Hepatic stellate cell (primary cell): Measurements from ENCODE around the gene GJB3.
"Not testable (repeated sequence)": the region's sequence is repeated elsewhere in the genome, so short reads cannot be mapped to it uniquely, and the experiment has no call there.

Experiments used
- DNase-seq: peaks from one replicate; pipeline ENCODE4 v3.0.0; 2011; ENCODE audit warnings: low spot score

GJB3 gene

DNA sequence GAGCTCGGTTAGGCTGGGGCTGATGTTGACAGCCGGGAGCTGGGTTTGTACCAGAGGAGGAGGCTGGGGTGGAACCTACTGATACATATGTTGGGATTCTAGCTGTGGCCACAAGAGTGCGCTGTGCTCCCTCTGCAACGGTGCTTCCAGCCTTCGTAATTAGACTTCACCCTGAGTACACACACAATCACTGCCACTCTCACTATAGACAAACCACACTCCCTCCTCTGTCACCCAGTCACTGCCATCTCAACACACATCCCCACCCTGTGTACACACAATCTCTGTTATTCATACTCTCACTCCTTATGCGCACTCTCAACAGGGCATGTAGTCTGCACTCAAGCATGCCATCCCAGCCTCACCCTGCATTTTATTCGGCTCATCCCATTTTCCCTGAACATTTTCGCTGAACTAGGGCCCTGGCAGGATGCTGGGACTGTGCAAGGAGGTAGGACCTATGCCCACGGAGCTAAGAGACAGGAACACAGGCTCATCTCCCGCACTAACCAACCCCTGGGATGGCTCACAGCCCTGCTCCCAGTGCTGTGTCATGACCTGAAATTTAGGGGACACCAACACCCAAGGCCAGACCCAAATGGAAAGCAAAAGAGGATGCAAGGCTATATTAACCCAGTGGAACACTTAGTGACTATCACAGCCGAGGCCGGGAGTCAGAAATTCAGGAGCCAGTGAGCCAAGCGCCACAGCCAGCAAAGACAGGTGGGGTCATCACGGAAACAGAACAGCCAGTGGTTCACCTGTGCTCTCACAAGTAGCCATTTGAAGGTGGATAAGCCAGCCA is 5.7 kb downstream of the GJB3 start:
- peak; percentile 84 for DNase-seq

DNA sequence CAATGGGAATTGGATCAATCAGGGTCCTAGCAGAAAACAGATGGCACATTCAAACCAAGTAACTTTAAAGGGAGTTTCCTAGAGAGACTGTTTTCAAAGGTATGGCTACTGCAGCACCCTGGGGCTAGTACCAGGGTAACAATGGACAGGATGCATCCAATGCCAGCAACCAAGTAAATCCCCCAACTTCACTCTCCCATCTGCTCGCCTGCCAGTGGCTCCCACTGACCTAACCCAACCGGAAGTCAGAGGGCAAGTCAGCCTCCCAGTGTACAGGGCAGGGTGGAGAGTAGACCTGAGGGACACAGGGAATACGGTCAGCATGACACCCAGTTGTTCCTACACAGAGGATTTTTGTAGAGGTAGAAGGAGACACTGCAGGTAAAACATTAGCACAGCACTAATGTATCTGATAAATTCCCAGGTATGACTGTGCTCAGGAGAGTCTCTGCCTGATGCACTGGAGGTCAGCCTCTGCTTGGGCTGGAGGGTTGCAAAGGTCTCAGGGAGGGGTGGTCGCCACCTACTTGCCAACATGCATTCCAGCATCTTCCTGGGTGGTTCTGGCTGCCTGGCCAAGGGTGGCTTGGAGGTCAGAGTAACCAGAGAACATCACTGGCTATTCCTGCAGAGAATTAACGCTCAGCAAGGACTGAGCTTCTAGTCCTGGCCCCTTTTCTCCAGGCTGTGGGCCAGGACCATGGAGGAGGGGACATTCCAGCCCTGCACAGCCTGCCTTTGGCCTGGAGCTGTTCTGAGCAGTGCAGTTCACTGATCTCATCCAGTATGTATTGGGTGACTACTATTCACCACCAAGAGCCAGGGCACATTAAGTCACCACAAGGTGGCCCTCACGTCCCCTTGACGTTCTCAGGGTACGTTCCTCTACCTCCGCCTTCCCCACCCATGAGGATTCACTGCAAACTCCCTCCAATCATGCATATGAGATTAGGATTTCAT is 6.7 kb downstream of the GJB3 start:
- DNase-seq = peak; percentile 54

DNA sequence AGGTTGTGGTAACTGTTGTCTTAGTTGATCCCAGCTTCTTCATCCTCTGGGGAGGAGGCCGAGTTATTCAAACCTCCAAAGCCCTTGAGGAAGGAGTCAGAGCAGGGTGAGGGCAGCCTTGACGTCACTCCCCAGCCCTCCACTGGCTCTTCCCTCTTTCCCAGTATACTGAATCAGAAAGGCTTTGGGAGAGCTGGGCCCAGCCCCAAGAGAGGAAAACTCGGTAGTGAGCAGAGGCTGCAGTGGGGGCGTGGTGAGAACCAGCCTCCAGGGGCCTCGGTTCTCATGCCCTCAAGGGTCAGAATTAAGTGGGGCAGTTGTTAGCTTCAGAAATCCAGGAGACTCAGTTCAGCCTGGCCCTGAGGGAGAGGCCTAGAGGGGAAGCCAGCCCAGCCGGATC is 10.0 kb downstream of the GJB3 start:
- DNase-seq = no peak

- DNase-seq = no peak
Measured at GRCh38 chr1:34792424-34792823, 11.4 kb downstream of the GJB3 start.

DNA sequence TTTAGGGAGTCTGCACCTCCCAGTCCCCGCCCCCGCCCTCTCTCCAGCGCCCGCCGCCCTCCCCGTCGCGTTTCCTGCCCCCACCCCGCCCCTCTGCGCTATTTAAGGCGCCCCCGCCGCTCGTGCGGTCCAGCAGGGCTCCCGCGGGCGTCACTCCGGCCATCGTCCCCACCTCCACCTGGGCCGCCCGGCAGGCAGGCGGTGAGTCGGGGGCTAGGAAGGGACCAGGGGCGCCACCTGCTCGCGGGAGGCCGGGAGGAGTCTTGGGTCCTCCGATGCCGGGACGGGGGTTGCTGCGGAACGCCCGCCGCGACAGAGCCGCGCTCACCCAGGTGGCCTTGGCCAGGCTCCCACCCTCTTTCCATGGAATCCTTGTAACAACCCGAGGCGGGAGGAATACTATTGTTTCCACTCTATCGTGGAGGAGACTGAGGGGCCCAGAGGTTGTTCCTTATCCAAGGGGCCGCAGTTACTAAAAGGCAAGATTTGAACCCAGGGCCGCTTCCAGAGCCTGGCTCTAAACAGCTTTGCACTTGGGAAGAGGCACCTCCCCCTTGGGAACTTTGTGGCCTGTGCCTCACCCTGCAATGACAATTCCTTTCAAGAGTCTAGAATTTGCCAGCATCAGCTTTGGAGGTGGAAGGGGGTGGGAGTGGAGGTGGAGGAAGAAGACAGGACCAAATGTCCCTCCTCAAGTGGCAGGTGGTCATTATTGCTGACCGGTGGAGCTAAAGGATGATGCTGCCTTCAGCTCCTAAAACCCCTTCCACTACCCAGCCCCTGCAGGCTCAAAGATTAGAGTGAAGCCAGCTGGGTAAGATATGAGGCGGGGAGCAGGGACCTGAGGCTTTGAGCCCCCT is 12.1 kb downstream of the GJB3 start, which contains the start of gene GJA4:
Gene GJA4 (plus strand): TSS at position 132 of the 860 bp plus-strand sequence. CDS start 1,215 bp downstream, outside the sequence.
- DNase-seq = no peak

- no peak for DNase-seq
Measured at GRCh38 chr1:34794001-34794789, 13.2 kb downstream of the GJB3 start.

DNA sequence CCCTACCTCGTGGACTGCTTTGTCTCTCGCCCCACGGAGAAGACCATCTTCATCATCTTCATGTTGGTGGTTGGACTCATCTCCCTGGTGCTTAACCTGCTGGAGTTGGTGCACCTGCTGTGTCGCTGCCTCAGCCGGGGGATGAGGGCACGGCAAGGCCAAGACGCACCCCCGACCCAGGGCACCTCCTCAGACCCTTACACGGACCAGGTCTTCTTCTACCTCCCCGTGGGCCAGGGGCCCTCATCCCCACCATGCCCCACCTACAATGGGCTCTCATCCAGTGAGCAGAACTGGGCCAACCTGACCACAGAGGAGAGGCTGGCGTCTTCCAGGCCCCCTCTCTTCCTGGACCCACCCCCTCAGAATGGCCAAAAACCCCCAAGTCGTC is 13.8 kb downstream of the GJB3 start:
- DNase-seq = no peak

GRCh38 chr1:34795916-34796315 is 14.9 kb downstream of the GJB3 start:
- DNase-seq = no peak

- DNase-seq = no peak
Measured at GRCh38 chr1:34796990-34797389, 16.0 kb downstream of the GJB3 start.

- no peak for DNase-seq
Measured at GRCh38 chr1:34800214-34800613, 19.2 kb downstream of the GJB3 start.

DNA sequence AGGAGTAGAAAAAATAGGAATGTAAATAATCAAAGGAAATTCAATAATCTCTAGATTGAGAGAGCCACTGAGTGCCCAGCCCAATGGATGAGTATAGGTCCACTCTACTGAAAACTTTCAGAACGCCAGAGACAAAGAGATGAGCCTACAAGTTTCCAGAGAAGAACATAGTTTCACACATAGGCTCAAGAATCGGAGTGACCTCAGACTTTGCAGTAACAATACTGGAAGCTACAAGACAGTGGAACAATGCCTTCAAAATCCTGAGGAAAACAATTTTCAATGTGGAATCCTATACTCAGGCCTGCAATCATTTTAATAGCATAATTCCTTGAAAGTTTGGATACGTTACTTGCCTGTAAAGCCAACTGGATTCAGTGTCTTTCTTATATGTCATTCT is 22.8 kb downstream of the GJB3 start:
- no peak for DNase-seq

DNA sequence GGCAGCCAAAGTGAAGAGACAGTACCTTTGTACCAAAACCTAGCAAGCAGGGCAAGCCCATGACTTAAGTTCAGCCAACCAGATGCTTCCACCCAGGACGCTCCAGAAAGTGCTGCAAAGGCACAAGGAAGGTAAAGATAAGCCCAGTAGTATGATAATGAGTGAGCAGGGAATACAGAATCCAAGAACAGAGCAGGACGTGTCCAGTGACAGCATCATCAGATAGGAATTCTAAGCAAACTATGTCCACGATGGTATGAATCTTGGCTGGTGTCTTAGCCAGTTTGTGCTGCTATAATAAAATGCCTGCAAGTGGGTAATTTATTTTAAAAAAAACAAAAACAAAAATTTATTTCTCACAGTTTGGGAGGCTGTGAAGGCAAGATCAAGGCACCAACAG is 25.4 kb downstream of the GJB3 start:
- peak; percentile 56 for DNase-seq

DNA sequence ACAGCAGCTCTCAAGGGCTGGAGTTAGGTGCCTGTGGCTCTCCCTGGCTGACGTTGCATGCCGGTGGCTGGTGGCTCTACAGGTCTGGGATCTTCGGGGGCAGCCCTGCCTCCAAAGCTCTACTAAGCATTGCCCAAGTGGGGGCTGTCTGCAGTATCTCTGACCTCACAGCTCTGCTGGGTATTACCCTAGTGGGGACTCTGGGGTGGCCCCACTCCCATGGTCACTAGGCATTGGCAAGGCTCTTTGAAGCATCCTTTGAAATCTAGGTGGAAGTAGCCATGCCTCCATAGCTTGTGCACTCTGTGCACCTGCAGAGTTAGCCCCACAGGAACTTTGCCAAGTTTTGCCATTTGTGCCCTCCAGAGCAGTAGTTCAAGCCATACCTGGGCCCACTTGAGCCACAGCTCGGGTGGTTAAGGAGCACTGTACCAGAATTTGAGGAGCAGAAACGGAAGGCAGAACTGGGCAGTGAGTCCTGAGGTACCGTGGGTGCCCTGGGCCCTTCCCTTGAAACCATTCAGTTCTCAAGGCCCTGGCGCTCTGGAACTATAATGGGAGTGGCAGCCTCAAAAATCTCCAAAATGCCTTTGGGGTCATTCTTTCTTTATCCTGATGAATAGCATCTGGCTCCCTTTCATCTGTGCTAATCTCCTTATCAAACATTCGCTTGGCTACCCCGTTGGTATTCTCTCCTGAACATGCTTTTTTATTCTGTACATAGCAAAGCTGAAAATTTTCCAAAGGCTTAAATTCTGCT is 27.2 kb downstream of the GJB3 start:
- no peak for DNase-seq

DNA sequence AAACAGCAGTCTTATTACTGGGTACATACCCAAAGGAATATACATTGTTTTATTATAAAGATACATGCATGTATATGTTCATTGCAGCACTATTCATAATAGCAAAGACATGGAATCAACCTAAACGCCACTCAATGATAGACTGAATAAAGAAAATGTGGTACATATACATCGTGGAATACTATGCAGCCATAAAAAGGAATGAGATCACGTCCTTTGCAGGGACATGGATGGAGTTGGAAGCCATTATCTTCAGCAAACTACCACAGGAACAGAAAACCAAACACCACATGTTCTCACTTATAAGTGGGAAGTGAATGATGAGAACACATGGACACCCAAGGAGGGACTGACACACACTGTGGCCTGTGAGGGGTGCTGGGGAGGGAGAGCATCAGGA is 29.8 kb downstream of the GJB3 start:
- DNase-seq = not testable (repeated sequence)

DNA sequence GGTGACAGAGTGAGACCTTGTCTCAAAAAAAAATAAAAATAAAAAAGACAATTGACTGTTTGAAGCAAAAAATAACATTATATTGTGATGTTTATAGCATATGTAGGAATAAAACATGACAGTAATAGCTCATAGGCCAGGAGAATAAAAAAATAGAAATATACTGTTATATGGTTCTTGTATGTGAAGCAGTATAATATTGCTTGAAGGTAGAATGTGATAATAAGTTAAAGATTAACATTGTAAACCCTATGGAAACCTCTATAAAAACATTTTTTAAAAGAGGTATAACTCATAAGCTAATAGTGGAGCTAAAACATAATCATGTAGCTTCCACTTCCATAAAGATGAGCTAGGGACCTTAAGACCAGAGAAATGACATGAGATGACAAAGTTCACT is 35.3 kb downstream of the GJB3 start:
- DNase-seq = no peak

GRCh38 chr1:34816778-34817177 is 35.8 kb downstream of the GJB3 start:
- no peak for DNase-seq

DNA sequence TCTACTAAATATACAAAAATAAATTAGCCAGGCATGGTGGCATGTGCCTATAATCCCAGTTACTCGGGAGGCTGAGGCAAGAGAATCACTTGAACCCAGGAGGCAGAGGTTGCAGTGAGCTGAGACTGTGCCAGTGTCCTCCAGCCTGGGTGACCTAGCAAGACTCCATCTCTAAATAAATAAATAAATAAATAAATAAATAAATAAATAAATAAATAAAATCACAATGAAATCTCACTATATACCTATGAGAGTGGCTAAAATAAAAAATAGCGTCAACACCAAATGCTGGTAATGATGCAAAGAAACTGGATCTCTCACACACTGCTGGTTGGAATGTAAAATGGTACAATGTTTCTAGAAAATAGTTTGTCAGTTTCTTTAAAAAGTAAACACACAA is 37.8 kb downstream of the GJB3 start:
- not testable (repeated sequence) for DNase-seq

DNA sequence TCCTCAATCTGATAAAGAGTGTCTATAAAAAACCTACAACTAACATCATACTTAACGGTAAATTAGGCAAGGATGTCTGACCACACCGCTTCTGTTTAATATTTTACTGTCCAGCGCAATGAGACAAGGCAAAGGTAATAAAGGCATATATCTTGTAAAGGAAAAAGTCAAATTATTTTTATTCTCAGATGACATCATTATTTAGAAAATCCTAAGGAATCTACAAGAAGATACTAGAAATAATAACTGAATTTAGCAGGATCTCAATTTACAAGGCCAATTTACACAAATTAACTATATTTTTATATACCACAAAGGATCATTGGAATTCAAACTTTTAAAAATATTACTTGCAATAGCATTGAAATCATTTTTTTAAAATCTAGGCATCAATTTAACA is 41.2 kb downstream of the GJB3 start:
- DNase-seq = no peak

- DNase-seq = no peak
Measured at GRCh38 chr1:34824817-34825454, 43.9 kb downstream of the GJB3 start.
